Nephron (organoid): ENCODE results near the gene SLC43A2.

Source experiments
- H3K27ac Mint-ChIP-seq, 3 experiments: 2 replicates each; pipeline ENCODE4 v1.8.0; 2020; ENCODE audit warnings: mixed read lengths in 3 of 3, mild to moderate bottlenecking in 2 of 3, moderate library complexity in 1 of 3
- H3K27me3 Mint-ChIP-seq: 2 replicates; pipeline ENCODE4 v1.8.0; 2021; ENCODE audit warnings: low read depth, mild to moderate bottlenecking, moderate library complexity, mixed read lengths
- H3K36me3 Mint-ChIP-seq: 2 replicates; pipeline ENCODE4 v1.8.0; 2020; ENCODE audit warnings: low read depth, mixed read lengths
- H3K4me1 Mint-ChIP-seq: 2 replicates; pipeline ENCODE4 v1.8.0; 2020; ENCODE audit warnings: mixed read lengths
- H3K4me3 Mint-ChIP-seq, 3 experiments: 2 replicates each; pipeline ENCODE4 v1.8.0; 2020; ENCODE audit warnings: mild to moderate bottlenecking in 3 of 3, mixed read lengths in 3 of 3, moderate library complexity in 2 of 3
- H3K9me3 Mint-ChIP-seq: 2 replicates; pipeline ENCODE4 v1.8.0; 2020; ENCODE audit warnings: mixed read lengths
- TF ChIP-seq, protein P1 (sequence below), 3 experiments: fragments of 200-600 bp; sonication (generic); IDR thresholded peaks; one replicate each; pipeline ENCODE4 v1.5.0; 2021; ENCODE audit warnings: antibody characterized with exemption in 3 of 3; ENCODE audit not compliant: unreplicated experiment in 3 of 3

SLC43A2 gene

GRCh38 chr17:1580979-1581676 is 47.5 kb downstream of the SLC43A2 start:
- no peaks in the 10 kb centered on the region for H3K36me3 Mint-ChIP-seq
- TF ChIP-seq, protein P1, sequence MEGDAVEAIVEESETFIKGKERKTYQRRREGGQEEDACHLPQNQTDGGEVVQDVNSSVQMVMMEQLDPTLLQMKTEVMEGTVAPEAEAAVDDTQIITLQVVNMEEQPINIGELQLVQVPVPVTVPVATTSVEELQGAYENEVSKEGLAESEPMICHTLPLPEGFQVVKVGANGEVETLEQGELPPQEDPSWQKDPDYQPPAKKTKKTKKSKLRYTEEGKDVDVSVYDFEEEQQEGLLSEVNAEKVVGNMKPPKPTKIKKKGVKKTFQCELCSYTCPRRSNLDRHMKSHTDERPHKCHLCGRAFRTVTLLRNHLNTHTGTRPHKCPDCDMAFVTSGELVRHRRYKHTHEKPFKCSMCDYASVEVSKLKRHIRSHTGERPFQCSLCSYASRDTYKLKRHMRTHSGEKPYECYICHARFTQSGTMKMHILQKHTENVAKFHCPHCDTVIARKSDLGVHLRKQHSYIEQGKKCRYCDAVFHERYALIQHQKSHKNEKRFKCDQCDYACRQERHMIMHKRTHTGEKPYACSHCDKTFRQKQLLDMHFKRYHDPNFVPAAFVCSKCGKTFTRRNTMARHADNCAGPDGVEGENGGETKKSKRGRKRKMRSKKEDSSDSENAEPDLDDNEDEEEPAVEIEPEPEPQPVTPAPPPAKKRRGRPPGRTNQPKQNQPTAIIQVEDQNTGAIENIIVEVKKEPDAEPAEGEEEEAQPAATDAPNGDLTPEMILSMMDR (IDR thresholded peaks at IDR 0.05; ENCODE audit: unreplicated experiment in 3 of 3): no peak
- H3K4me3 Mint-ChIP-seq: no peak overlapping the region
- no peaks in the 10 kb centered on the region for H3K9me3 Mint-ChIP-seq
- H3K27me3 Mint-ChIP-seq: peaks cover 4% of the 10 kb centered on the region
- H3K4me1 Mint-ChIP-seq: peaks cover 5% of the 10 kb centered on the region
- no peak overlapping the region for H3K27ac Mint-ChIP-seq

- H3K36me3 Mint-ChIP-seq: no peaks in the 10 kb centered on the region
- H3K27ac Mint-ChIP-seq: no peak overlapping the region
Measured at GRCh38 chr17:1578029-1578428, 50.6 kb downstream of the SLC43A2 start.

GRCh38 chr17:1577583-1578013 is 51.0 kb downstream of the SLC43A2 start:
- TF ChIP-seq, protein P1 (IDR thresholded peaks at IDR 0.05; ENCODE audit: unreplicated experiment in 3 of 3): no peak
- peaks cover 7% of the 10 kb centered on the region for H3K4me1 Mint-ChIP-seq
- no peak overlapping the region for H3K4me3 Mint-ChIP-seq
- H3K27me3 Mint-ChIP-seq: peaks cover 4% of the 10 kb centered on the region
- no peaks in the 10 kb centered on the region for H3K36me3 Mint-ChIP-seq
- peak overlapping the region in 1 of 3 experiments; percentile 48 for H3K27ac Mint-ChIP-seq
- no peaks in the 10 kb centered on the region for H3K9me3 Mint-ChIP-seq

More at GRCh38 chr17:1578029-1578428, 50.6 kb downstream of the SLC43A2 start:
- H3K27me3 Mint-ChIP-seq: peaks cover 4% of the 10 kb centered on the region
- H3K9me3 Mint-ChIP-seq: no peaks in the 10 kb centered on the region
- peaks cover 7% of the 10 kb centered on the region for H3K4me1 Mint-ChIP-seq
- TF ChIP-seq, protein P1 (IDR thresholded peaks at IDR 0.05; ENCODE audit: unreplicated experiment in 3 of 3): no peak
- H3K4me3 Mint-ChIP-seq: no peak overlapping the region

GRCh38 chr17:1577182-1577581 is 51.5 kb downstream of the SLC43A2 start:
- peaks cover 4% of the 10 kb centered on the region for H3K27me3 Mint-ChIP-seq
- H3K36me3 Mint-ChIP-seq: no peaks in the 10 kb centered on the region
- H3K4me3 Mint-ChIP-seq: no peak overlapping the region
- peaks cover 7% of the 10 kb centered on the region for H3K4me1 Mint-ChIP-seq
- peak overlapping the region in 1 of 3 experiments; percentile 48 for H3K27ac Mint-ChIP-seq
- no peaks in the 10 kb centered on the region for H3K9me3 Mint-ChIP-seq
- TF ChIP-seq, protein P1 (IDR thresholded peaks at IDR 0.05; ENCODE audit: unreplicated experiment in 3 of 3): no peak

DNA sequence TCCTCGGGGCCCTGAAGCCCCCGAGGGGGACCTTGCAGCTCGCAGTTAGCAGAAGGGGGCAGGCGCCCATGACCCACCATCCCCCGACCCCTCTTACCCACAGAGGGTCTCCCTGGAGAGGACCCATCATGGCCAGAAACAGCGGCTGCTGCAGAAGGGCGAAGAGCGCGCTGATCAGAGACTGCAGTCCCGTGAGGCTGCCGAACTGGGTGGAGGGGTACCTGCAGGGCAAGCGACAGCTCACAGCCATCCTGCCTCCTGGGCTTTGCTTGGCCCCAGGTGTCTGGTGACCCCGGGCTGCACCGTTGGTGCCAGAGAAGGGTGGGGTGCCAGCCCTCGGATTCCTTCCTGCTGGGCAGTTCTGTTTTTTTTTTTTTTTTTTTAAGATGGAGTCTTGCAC is 52.1 kb downstream of the SLC43A2 start:
- no peaks in the 10 kb centered on the region for H3K36me3 Mint-ChIP-seq
- peaks cover 7% of the 10 kb centered on the region for H3K4me1 Mint-ChIP-seq
- TF ChIP-seq, protein P1 (IDR thresholded peaks at IDR 0.05; ENCODE audit: unreplicated experiment in 3 of 3): no peak
- no peak overlapping the region for H3K27ac Mint-ChIP-seq
- no peaks in the 10 kb centered on the region for H3K9me3 Mint-ChIP-seq
- H3K27me3 Mint-ChIP-seq: peaks cover 4% of the 10 kb centered on the region
- no peak overlapping the region for H3K4me3 Mint-ChIP-seq
